Endothelial cell of umbilical vein (primary cell): Measurements from ENCODE around the gene TULP1.

Experiments
- EZH2 ChIP-seq: IDR thresholded peaks from 2 replicates; pipeline ENCODE4 v1.6.1; 2012; ENCODE audit warnings: borderline replicate concordance, low read depth, mild to moderate bottlenecking, moderate library complexity, low read length, inconsistent platforms; ENCODE audit not compliant: severe bottlenecking
- POLR2A ChIP-seq: IDR thresholded peaks from 2 replicates; pipeline ENCODE4 v1.6.1; 2012; ENCODE audit warnings: low read depth, mild to moderate bottlenecking, control low read depth, low read length

DNA sequence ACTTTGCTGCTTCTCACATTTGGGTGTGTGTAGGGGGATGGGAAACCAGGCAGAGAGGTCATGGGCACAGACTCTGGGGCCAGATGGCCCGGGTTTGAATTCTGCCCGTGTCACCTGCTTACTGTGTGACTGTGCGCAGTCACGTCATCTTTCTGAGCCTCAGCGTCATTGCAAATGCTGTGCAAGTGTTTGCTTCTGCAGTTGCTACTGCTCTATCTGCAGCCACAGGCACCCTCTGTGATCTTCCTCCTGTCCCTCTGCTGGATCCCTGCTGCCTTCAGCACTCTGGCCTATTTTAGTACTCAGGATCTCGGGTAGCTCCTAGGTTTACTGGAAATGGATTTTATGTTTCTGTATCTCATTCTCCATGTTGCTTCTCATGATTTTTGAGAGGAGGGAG, 40.6 kb upstream of the TULP1 start:
- TF ChIP-seq POLR2A: no peak
- TF ChIP-seq EZH2: no peak
